ENCODE data around the gene PPP1R11.

The PPP1R11 gene

GRCh38 chr6:30062471-30063178 lies 4.4 kb upstream of the PPP1R11 start:
- no peak for DNase-seq

GRCh38 chr6:30063315-30063714 lies 3.7 kb upstream of the PPP1R11 start:
- no peak for DNase-seq

- no peak for DNase-seq
Observed at GRCh38 chr6:30066082-30066481, 916 bp upstream of the PPP1R11 start.

GRCh38 chr6:30067460-30068139 lies 602 bp downstream of the PPP1R11 start:
- no peak for DNase-seq

GRCh38 chr6:30071081-30071818 lies 4.3 kb downstream of the PPP1R11 start:
- DNase-seq = no peak

GRCh38 chr6:30071858-30072257 lies 4.9 kb downstream of the PPP1R11 start:
- DNase-seq = no peak

GRCh38 chr6:30073489-30074235 lies 6.7 kb downstream of the PPP1R11 start:
- DNase-seq = no peak

- DNase-seq = no peak
Observed at GRCh38 chr6:30074331-30075093, 7.5 kb downstream of the PPP1R11 start.

GRCh38 chr6:30075094-30075789 lies 8.2 kb downstream of the PPP1R11 start, which contains the start of gene RNF39:
Gene RNF39, minus strand, starts transcription at chr6:30075769. Its CDS starts 184 bp downstream, at chr6:30075585.
- no peak for DNase-seq

GRCh38 chr6:30075790-30076732 lies 9.1 kb downstream of the PPP1R11 start:
- no peak for DNase-seq

- DNase-seq = no peak
Observed at GRCh38 chr6:30077218-30077617, 10.2 kb downstream of the PPP1R11 start.

GRCh38 chr6:30087876-30088275 lies 20.9 kb downstream of the PPP1R11 start:
- no peak for DNase-seq

- DNase-seq = no peak
Observed at GRCh38 chr6:30091577-30092381, 24.8 kb downstream of the PPP1R11 start.

- DNase-seq = no peak
Observed at GRCh38 chr6:30092852-30093543, 26.0 kb downstream of the PPP1R11 start.

- no peak for DNase-seq
Observed at GRCh38 chr6:30093951-30094661, 27.1 kb downstream of the PPP1R11 start.

- DNase-seq = no peak
Observed at GRCh38 chr6:30096829-30097228, 29.8 kb downstream of the PPP1R11 start.

GRCh38 chr6:30097902-30098768 lies 31.1 kb downstream of the PPP1R11 start:
- DNase-seq = no peak

Measured in SIG-M5 (cell line).